ENCODE data around the gene FAM120A.

Gene FAM120A

DNA sequence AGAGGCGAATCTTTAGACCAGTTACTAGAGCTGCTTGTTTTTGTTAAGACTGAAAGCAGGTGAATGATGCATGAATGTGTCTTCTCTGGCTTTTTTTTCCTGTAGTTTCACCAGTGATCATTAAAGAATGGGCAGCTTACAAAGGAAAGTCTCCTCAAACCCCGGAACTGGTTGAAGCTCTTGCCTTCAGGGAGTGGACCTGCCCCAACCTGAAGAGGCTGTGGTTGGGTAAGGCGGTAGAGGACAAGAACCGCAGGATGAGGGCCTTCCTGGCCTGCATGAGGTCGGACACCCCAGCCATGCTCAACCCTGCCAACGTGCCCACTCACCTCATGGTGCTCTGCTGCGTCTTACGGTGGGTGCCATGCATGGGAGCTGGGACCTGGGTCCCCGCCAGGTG, 91.6 kb downstream of the FAM120A start:
- H3K4me3 ChIP-seq (replicated peaks in 1 of 2; ENCODE audit: low read depth in 2 of 2, low read length in 2 of 2): no peak overlapping the region
- no peak for DNase-seq (ENCODE audit: low read depth in 2 of 2)
- TF ChIP-seq, protein P1, sequence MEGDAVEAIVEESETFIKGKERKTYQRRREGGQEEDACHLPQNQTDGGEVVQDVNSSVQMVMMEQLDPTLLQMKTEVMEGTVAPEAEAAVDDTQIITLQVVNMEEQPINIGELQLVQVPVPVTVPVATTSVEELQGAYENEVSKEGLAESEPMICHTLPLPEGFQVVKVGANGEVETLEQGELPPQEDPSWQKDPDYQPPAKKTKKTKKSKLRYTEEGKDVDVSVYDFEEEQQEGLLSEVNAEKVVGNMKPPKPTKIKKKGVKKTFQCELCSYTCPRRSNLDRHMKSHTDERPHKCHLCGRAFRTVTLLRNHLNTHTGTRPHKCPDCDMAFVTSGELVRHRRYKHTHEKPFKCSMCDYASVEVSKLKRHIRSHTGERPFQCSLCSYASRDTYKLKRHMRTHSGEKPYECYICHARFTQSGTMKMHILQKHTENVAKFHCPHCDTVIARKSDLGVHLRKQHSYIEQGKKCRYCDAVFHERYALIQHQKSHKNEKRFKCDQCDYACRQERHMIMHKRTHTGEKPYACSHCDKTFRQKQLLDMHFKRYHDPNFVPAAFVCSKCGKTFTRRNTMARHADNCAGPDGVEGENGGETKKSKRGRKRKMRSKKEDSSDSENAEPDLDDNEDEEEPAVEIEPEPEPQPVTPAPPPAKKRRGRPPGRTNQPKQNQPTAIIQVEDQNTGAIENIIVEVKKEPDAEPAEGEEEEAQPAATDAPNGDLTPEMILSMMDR (IDR thresholded peaks at IDR 0.05; ENCODE audit: low read depth, low read length): no peak

DNA sequence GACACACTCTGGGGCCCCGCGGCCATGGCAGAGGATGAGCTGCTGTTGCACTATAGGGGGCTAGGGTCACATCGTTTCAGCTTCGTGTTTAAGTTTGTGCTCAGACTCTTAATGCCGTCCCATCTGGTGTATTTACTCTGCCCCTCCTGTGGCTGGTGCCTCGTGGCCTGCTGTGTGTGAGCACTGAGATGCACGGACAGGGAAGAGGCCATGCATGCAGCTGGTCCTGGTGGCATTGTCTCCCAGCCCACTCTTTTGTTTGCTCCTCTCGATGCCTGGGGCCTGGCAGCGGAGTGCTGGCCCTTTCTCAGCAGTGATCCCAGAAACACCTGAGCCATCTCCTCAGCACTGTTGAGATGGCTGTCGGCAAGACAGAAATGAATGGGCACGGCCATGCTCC, 94.9 kb downstream of the FAM120A start:
- H3K4me3 ChIP-seq (replicated peaks in 1 of 2; ENCODE audit: low read depth in 2 of 2, low read length in 2 of 2): no peak overlapping the region
- TF ChIP-seq, protein P1 (IDR thresholded peaks at IDR 0.05; ENCODE audit: low read depth, low read length): no peak
- DNase-seq (ENCODE audit: low read depth in 2 of 2): no peak

DNA sequence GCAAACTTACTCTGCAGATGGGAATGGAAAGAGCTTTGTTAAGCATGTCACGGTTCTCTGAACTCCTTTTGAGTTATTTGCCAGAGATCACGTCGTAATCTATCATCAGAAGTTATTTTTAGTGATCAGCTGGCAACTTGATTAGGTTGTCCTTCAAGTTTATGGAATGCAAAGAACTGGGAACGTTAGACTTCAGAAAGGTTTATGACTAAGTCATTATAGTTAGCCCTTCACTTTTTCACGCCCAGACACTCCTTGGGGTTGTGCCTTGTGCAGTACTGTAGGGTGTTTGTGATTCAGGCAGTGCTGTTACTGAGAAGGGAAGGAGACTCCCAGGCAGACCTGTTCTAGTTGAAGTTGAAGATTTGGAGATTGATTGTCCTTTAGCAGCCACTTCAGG, 98.1 kb downstream of the FAM120A start:
- no peak for DNase-seq (ENCODE audit: low read depth in 2 of 2)
- no peak overlapping the region for H3K4me3 ChIP-seq (replicated peaks in 1 of 2; ENCODE audit: low read depth in 2 of 2, low read length in 2 of 2)
- TF ChIP-seq, protein P1 (IDR thresholded peaks at IDR 0.05; ENCODE audit: low read depth, low read length): no peak

DNA sequence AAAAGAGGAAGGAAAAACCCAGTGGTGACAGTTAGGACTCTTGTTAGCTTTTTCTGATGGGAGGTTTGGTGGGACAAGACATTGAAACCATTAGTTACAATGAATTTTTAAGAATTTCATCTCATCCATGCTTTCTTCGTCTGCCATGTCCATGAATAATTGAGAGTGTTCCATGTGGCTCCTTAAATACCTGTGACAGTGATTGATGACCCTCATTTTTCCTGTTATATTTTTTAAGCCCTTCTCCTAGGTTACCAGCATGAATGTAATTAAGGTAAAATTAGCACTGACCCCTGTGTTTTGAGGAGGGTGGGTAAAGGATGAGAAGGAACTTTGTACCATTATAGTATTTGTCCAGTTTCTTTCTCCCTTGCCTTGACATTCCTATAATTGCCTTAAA, 101.4 kb downstream of the FAM120A start:
- DNase-seq (ENCODE audit: low read depth in 2 of 2): no peak
- H3K4me3 ChIP-seq (replicated peaks in 1 of 2; ENCODE audit: low read depth in 2 of 2, low read length in 2 of 2): no peak overlapping the region
- TF ChIP-seq, protein P1 (IDR thresholded peaks at IDR 0.05; ENCODE audit: low read depth, low read length): no peak

DNA sequence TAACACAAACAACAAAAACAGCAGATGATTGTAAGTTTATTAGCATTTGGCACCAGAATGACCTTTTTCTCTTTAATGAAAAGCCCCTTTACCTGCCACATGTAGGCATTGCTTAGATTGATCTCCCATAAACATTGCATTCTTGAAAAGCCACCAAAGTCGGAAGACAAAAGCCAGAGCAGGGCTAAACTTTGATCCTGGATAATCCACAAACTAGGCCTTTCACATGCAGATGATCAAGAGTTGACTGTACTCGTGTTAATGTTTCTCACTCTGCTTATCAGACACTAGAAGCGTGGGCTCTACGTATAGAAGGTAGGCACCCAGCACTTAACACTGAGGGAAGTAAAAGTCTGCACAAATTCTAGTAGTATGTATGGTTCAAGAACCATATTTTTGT, 103.9 kb downstream of the FAM120A start:
- DNase-seq (ENCODE audit: low read depth in 2 of 2): no peak

DNA sequence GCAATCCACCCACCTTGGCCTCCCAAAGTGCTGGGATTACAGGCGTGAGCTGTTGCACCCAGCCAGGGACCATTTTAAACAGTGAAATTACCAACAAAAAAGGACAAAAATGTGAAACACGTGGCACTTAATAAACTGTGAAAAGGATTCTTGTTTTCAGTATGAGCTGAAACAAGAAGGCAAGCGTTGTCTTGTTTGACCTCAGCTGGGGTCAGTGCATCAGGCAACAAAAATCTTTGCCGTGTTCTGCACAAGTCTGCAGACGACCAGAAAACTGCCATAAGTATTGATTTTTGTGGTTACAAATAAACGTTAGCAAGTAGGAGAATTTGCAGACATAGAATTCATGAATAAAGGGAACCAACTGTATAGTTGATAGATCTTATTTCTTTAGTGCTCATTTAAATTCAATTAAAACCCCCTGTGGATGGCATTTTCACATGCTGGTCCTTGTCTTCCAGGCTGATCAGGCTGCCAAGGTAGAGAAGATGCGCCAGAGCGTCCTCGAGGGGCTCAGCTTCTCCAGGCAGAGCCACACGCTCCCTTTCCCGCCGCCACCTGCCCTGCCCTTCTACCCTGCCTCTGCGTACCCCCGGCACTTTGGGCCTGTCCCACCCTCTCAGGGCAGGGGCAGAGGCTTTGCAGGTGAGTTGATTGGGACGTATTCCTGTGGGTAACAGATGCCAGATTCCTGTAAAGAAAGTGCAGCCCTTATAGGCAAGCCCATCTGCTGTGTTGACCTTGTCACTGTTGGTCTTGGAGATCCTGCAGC, 106.1 kb downstream of the FAM120A start:
- H3K4me3 ChIP-seq (replicated peaks in 1 of 2; ENCODE audit: low read depth in 2 of 2, low read length in 2 of 2): no peak overlapping the region
- no peak for DNase-seq (ENCODE audit: low read depth in 2 of 2)
- TF ChIP-seq, protein P1 (IDR thresholded peaks at IDR 0.05; ENCODE audit: low read depth, low read length): no peak

More for the DNA sequence above, 103.9 kb downstream of the FAM120A start:
- TF ChIP-seq, protein P1 (IDR thresholded peaks at IDR 0.05; ENCODE audit: low read depth, low read length): no peak
- H3K4me3 ChIP-seq (replicated peaks in 1 of 2; ENCODE audit: low read depth in 2 of 2, low read length in 2 of 2): no peak overlapping the region

DNA sequence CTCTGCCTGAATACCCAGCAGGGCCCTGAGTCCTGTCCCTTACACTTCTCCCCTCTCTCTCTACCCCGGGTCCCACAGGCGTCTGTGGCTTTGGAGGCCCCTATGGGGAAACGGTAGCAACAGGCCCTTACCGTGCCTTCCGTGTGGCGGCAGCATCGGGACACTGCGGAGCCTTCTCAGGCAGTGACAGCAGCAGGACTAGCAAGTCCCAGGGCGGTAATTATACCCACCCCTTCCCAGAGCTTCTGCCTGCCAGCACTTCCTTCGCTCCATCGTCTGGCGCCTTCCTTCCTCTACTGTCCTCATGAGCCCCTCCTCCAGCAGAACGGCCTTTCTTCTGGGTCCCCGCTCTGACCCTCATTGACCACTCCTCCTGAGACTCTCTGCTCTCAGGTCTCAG, 107.0 kb downstream of the FAM120A start:
- TF ChIP-seq, protein P1 (IDR thresholded peaks at IDR 0.05; ENCODE audit: low read depth, low read length): no peak
- H3K4me3 ChIP-seq (replicated peaks in 1 of 2; ENCODE audit: low read depth in 2 of 2, low read length in 2 of 2): no peak overlapping the region
- no peak for DNase-seq (ENCODE audit: low read depth in 2 of 2)

All from cardiac fibroblast (primary cell).